ENCODE data around the gene SMPDL3A. TPM values are rescaled to one million over a fixed set of nuclear protein-coding genes. Genes with fewer than 3 reads are reported as not detected.

SMPDL3A gene
- total and polyA plus RNA-seq, 12 donors = 10.2 to 51.8 (median 34.0) TPM

- no peaks in the 10 kb centered on the region for H3K36me3 ChIP-seq (replicated peaks in 1 of 2)
- DNase-seq = no peak
- H3K27me3 ChIP-seq = no peaks in the 10 kb centered on the region
- intact Hi-C loops (cut with DNase I) = no loop called here
- H3K4me1 ChIP-seq (replicated peaks in 1 of 2) = no peaks in the 10 kb centered on the region
- no peaks in the 10 kb centered on the region for H3K9me3 ChIP-seq (replicated peaks in 1 of 3)
- H3K27ac ChIP-seq = no peak overlapping the region
- TF ChIP-seq POLR2A (IDR thresholded peaks at IDR 0.05) = no peak
- TF ChIP-seq CTCF (IDR thresholded peaks at IDR 0.05) = no peak
- no peak overlapping the region for H3K4me3 ChIP-seq
Observed at GRCh38 chr6:122766256-122766655, 22.8 kb upstream of the SMPDL3A start.

GRCh38 chr6:122770835-122771601 is 18.0 kb upstream of the SMPDL3A start:
- TF ChIP-seq POLR2A (IDR thresholded peaks at IDR 0.05) (no peak), CTCF (IDR thresholded peaks at IDR 0.05) (no peak)
- no peak for DNase-seq
- Histone ChIP-seq H3K4me1 (replicated peaks in 1 of 2) (no peaks in the 10 kb centered on the region), H3K36me3 (replicated peaks in 1 of 2) (no peaks in the 10 kb centered on the region), H3K4me3 (no peak overlapping the region), H3K27me3 (no peaks in the 10 kb centered on the region), H3K27ac (no peak overlapping the region), H3K9me3 (replicated peaks in 1 of 3) (no peaks in the 10 kb centered on the region)
- intact Hi-C loops (cut with DNase I) = no loop called here
- WGBS, 4 donors = 24 to 69% (median 43%) methylated on average over 1 of the region's 1 CpG

GRCh38 chr6:122772724-122773415 is 16.2 kb upstream of the SMPDL3A start:
- Histone ChIP-seq H3K4me1 (replicated peaks in 1 of 2) (no peaks in the 10 kb centered on the region), H3K27me3 (no peaks in the 10 kb centered on the region), H3K27ac (no peak overlapping the region), H3K4me3 (no peak overlapping the region), H3K36me3 (replicated peaks in 1 of 2) (no peaks in the 10 kb centered on the region), H3K9me3 (replicated peaks in 1 of 3) (no peaks in the 10 kb centered on the region)
- no peak for TF ChIP-seq POLR2A (IDR thresholded peaks at IDR 0.05)
- TF ChIP-seq CTCF (IDR thresholded peaks at IDR 0.05) = no peak
- WGBS, 4 donors = 70 to 85% (median 82%) methylated on average over 3 of the region's 3 CpGs
- intact Hi-C loops (cut with DNase I) = no loop called here
- no peak for DNase-seq

- Histone ChIP-seq H3K36me3 (replicated peaks in 1 of 2) (no peaks in the 10 kb centered on the region), H3K9me3 (replicated peaks in 1 of 3) (no peaks in the 10 kb centered on the region), H3K4me1 (replicated peaks in 1 of 2) (no peaks in the 10 kb centered on the region), H3K4me3 (no peak overlapping the region), H3K27ac (no peak overlapping the region), H3K27me3 (no peaks in the 10 kb centered on the region)
- no peak for TF ChIP-seq POLR2A (IDR thresholded peaks at IDR 0.05)
- no peak for DNase-seq
- intact Hi-C loops (cut with DNase I) = no loop called here
Observed at GRCh38 chr6:122775975-122776374, 13.1 kb upstream of the SMPDL3A start.
